Activated T-helper 17 cell treated with anti-CD3 and anti-CD28 coated beads, Interleukin-2, amount 50 U/mL, for 72 hours (primary cell): ENCODE results near the gene CLDN5. TPM values are rescaled to one million over a fixed set of nuclear protein-coding genes. Genes with fewer than 3 reads are reported as not detected.

Source experiments
- ATAC-seq: fragments of 150-1000 bp; cut with Tn5 transposase; replicated peaks from 2 replicates; pipeline ENCODE4 v1.10.0; 2021; ENCODE audit warnings: mild to moderate bottlenecking, moderate library complexity
- H3K27ac Mint-ChIP-seq: one replicate; pipeline ENCODE4 v1.8.0; 2022; ENCODE audit warnings: mixed read lengths
- H3K27me3 Mint-ChIP-seq: one replicate; pipeline ENCODE4 v1.8.0; 2022; ENCODE audit warnings: mixed read lengths
- H3K36me3 Mint-ChIP-seq: one replicate; pipeline ENCODE4 v1.8.0; 2022; ENCODE audit warnings: low read depth, mild to moderate bottlenecking, mixed read lengths
- H3K4me1 Mint-ChIP-seq: one replicate; pipeline ENCODE4 v1.8.0; 2022; ENCODE audit warnings: mixed read lengths
- H3K4me3 Mint-ChIP-seq: one replicate; pipeline ENCODE4 v1.8.0; 2022; ENCODE audit warnings: mild to moderate bottlenecking, mixed read lengths
- H3K9me3 Mint-ChIP-seq: one replicate; pipeline ENCODE4 v1.8.0; 2022; ENCODE audit warnings: mixed read lengths
- total RNA-seq, 2 donors: library from RNA; stranded (reverse); gene quantifications; one replicate each; pipeline ENCODE4 v1.2.3, GENCODE V29; 2022

Gene CLDN5
- total RNA-seq, 2 donors from 2014 or later = 0.13 TPM; not detected in 1

- H3K4me3 Mint-ChIP-seq = no peak overlapping the region
- H3K36me3 Mint-ChIP-seq = peaks cover 60% of the 10 kb centered on the region
- H3K4me1 Mint-ChIP-seq = peaks cover 8% of the 10 kb centered on the region
- no peak overlapping the region for H3K27ac Mint-ChIP-seq
- H3K9me3 Mint-ChIP-seq = no peaks in the 10 kb centered on the region
- no peak for ATAC-seq
- no peaks in the 10 kb centered on the region for H3K27me3 Mint-ChIP-seq
Measured at GRCh38 chr22:19497245-19497644, 27.0 kb downstream of the CLDN5 start.

- peaks cover 12% of the 10 kb centered on the region for H3K4me1 Mint-ChIP-seq
- H3K9me3 Mint-ChIP-seq = no peaks in the 10 kb centered on the region
- no peak overlapping the region for H3K4me3 Mint-ChIP-seq
- H3K36me3 Mint-ChIP-seq = peaks cover 70% of the 10 kb centered on the region
- ATAC-seq = no peak
- H3K27me3 Mint-ChIP-seq = no peaks in the 10 kb centered on the region
- H3K27ac Mint-ChIP-seq = peak overlapping the region; percentile 72
Measured at GRCh38 chr22:19496324-19496630, 27.9 kb downstream of the CLDN5 start.

- ATAC-seq = no peak
- Mint-ChIP-seq H3K4me3 (no peak overlapping the region), H3K4me1 (peaks cover 12% of the 10 kb centered on the region), H3K36me3 (peaks cover 72% of the 10 kb centered on the region), H3K27me3 (no peaks in the 10 kb centered on the region), H3K9me3 (no peaks in the 10 kb centered on the region), H3K27ac (peak overlapping the region; percentile 72)
Measured at GRCh38 chr22:19495562-19496323, 28.5 kb downstream of the CLDN5 start.

- H3K27ac Mint-ChIP-seq = no peak overlapping the region
- no peaks in the 10 kb centered on the region for H3K27me3 Mint-ChIP-seq
- H3K4me3 Mint-ChIP-seq = no peak overlapping the region
- H3K36me3 Mint-ChIP-seq = peaks cover 78% of the 10 kb centered on the region
- ATAC-seq = no peak
- peaks cover 12% of the 10 kb centered on the region for H3K4me1 Mint-ChIP-seq
- H3K9me3 Mint-ChIP-seq = no peaks in the 10 kb centered on the region
Measured at GRCh38 chr22:19494676-19495173, 29.5 kb downstream of the CLDN5 start.

GRCh38 chr22:19494001-19494560 lies 30.1 kb downstream of the CLDN5 start:
- no peak overlapping the region for H3K27ac Mint-ChIP-seq
- no peak for ATAC-seq
- no peaks in the 10 kb centered on the region for H3K27me3 Mint-ChIP-seq
- peaks cover 83% of the 10 kb centered on the region for H3K36me3 Mint-ChIP-seq
- H3K4me3 Mint-ChIP-seq = no peak overlapping the region
- H3K9me3 Mint-ChIP-seq = no peaks in the 10 kb centered on the region
- H3K4me1 Mint-ChIP-seq = peaks cover 12% of the 10 kb centered on the region

- Mint-ChIP-seq H3K27ac (peak overlapping the region; percentile 73), H3K27me3 (no peaks in the 10 kb centered on the region), H3K9me3 (no peaks in the 10 kb centered on the region), H3K36me3 (peaks cover 96% of the 10 kb centered on the region), H3K4me1 (peaks cover 12% of the 10 kb centered on the region), H3K4me3 (peak overlapping the region; percentile 54)
- peak; percentile 75 for ATAC-seq
Measured at GRCh38 chr22:19492504-19493174, 31.6 kb downstream of the CLDN5 start.

GRCh38 chr22:19490628-19491230 lies 33.5 kb downstream of the CLDN5 start:
- peak; percentile 71 for ATAC-seq

GRCh38 chr22:19488884-19489843 lies 35.0 kb downstream of the CLDN5 start:
- H3K36me3 Mint-ChIP-seq = peaks cover 91% of the 10 kb centered on the region
- H3K9me3 Mint-ChIP-seq = no peaks in the 10 kb centered on the region
- H3K27ac Mint-ChIP-seq = no peak overlapping the region
- H3K4me1 Mint-ChIP-seq = peaks cover 9% of the 10 kb centered on the region
- no peak overlapping the region for H3K4me3 Mint-ChIP-seq
- no peak for ATAC-seq
- H3K27me3 Mint-ChIP-seq = no peaks in the 10 kb centered on the region

More at GRCh38 chr22:19490628-19491230, 33.5 kb downstream of the CLDN5 start:
- no peaks in the 10 kb centered on the region for H3K9me3 Mint-ChIP-seq
- no peak overlapping the region for H3K27ac Mint-ChIP-seq
- no peak overlapping the region for H3K4me3 Mint-ChIP-seq
- peaks cover 9% of the 10 kb centered on the region for H3K4me1 Mint-ChIP-seq
- H3K36me3 Mint-ChIP-seq = peaks cover 91% of the 10 kb centered on the region
- H3K27me3 Mint-ChIP-seq = no peaks in the 10 kb centered on the region

- Mint-ChIP-seq H3K4me1 (peaks cover 14% of the 10 kb centered on the region), H3K4me3 (no peak overlapping the region), H3K36me3 (peaks cover 91% of the 10 kb centered on the region), H3K9me3 (no peaks in the 10 kb centered on the region), H3K27ac (no peak overlapping the region), H3K27me3 (no peaks in the 10 kb centered on the region)
- ATAC-seq = no peak
Measured at GRCh38 chr22:19488285-19488684, 35.9 kb downstream of the CLDN5 start.

- ATAC-seq = no peak
- H3K36me3 Mint-ChIP-seq = peaks cover 82% of the 10 kb centered on the region
- no peak overlapping the region for H3K4me3 Mint-ChIP-seq
- H3K27me3 Mint-ChIP-seq = no peaks in the 10 kb centered on the region
- no peak overlapping the region for H3K27ac Mint-ChIP-seq
- H3K4me1 Mint-ChIP-seq = peaks cover 15% of the 10 kb centered on the region
- no peaks in the 10 kb centered on the region for H3K9me3 Mint-ChIP-seq
Measured at GRCh38 chr22:19483481-19484244, 40.5 kb downstream of the CLDN5 start.

- Mint-ChIP-seq H3K9me3 (no peaks in the 10 kb centered on the region), H3K27me3 (no peaks in the 10 kb centered on the region), H3K36me3 (peaks cover 69% of the 10 kb centered on the region), H3K4me1 (peaks cover 23% of the 10 kb centered on the region), H3K27ac (no peak overlapping the region), H3K4me3 (no peak overlapping the region)
- ATAC-seq = no peak
Measured at GRCh38 chr22:19482297-19482696, 41.9 kb downstream of the CLDN5 start.

- Mint-ChIP-seq H3K36me3 (peaks cover 61% of the 10 kb centered on the region), H3K4me1 (peaks cover 31% of the 10 kb centered on the region), H3K4me3 (peak overlapping the region; percentile 87), H3K27ac (peak overlapping the region; percentile 100), H3K9me3 (no peaks in the 10 kb centered on the region), H3K27me3 (no peaks in the 10 kb centered on the region)
- no peak for ATAC-seq
Measured at GRCh38 chr22:19480789-19481188, 43.4 kb downstream of the CLDN5 start.

GRCh38 chr22:19480173-19480568 lies 44.0 kb downstream of the CLDN5 start:
- H3K27me3 Mint-ChIP-seq = no peaks in the 10 kb centered on the region
- no peak for ATAC-seq
- H3K4me3 Mint-ChIP-seq = peak overlapping the region; percentile 87
- peak overlapping the region; percentile 100 for H3K27ac Mint-ChIP-seq
- H3K9me3 Mint-ChIP-seq = no peaks in the 10 kb centered on the region
- peaks cover 61% of the 10 kb centered on the region for H3K36me3 Mint-ChIP-seq
- peaks cover 36% of the 10 kb centered on the region for H3K4me1 Mint-ChIP-seq
